CD4-positive, alpha-beta T cell (primary cell): Measurements from ENCODE around the gene CDK3. TPM values are rescaled to one million over a fixed set of nuclear protein-coding genes. Genes with fewer than 3 reads are reported as not detected.

Experiments used
- ATAC-seq: fragments of 200-7000 bp; cut with Tn5 transposase; one replicate; pipeline ENCODE4 v1.10.0; 2022; ENCODE audit warnings: mild to moderate bottlenecking; ENCODE audit not compliant: poor library complexity
- CTCF ChIA-PET: fragments of 350-600 bp; sonication (Branson Sonifier 250); formaldehyde crosslinking; loops from one replicate; lab custom pipeline; 2021; ENCODE audit warnings: antibody characterized with exemption, inconsistent platforms; lab: Charles Lee
- POLR2A ChIA-PET: fragments of 350-600 bp; sonication (Branson Sonifier 250); formaldehyde crosslinking; loops from one replicate; lab custom pipeline; 2021; ENCODE audit warnings: antibody characterized with exemption, inconsistent platforms; lab: Charles Lee
- DNase-seq, 14 experiments: peaks; one replicate each; pipeline ENCODE4 v3.0.0-alpha.2; 2013 to 2020; ENCODE audit warnings: mixed read lengths in 2 of 14
- H3K27ac ChIP-seq, 2 donors: one replicate each; pipeline versions ENCODE4 v1.5.1 to v1.7.0; 2013; ENCODE audit warnings: low read length in 2 of 2, low read depth in 1 of 2, mild to moderate bottlenecking in 1 of 2
- H3K27me3 ChIP-seq, 2 experiments: 1 replicate in 1 of 2; 2 replicates in 1 of 2; pipeline versions ENCODE4 v1.6.1 to v1.7.0; 2013; ENCODE audit warnings: low read length in 2 of 2, control low read depth in 1 of 2, mild to moderate bottlenecking in 1 of 2, moderate library complexity in 1 of 2; ENCODE audit not compliant: insufficient read depth in 2 of 2, control insufficient read depth in 1 of 2
- H3K36me3 ChIP-seq: one replicate; pipeline ENCODE4 v1.6.1; 2013; ENCODE audit warnings: low read length, control low read depth; ENCODE audit not compliant: insufficient read depth
- H3K4me1 ChIP-seq: one replicate; pipeline ENCODE4 v1.6.1; 2013; ENCODE audit warnings: low read length, control low read depth; ENCODE audit not compliant: insufficient read depth
- H3K4me3 ChIP-seq: one replicate; pipeline ENCODE4 v1.5.1; 2013; ENCODE audit warnings: mild to moderate bottlenecking, low read length, moderate library complexity
- H3K9me3 ChIP-seq, 2 experiments: 1 replicate in 1 of 2; 2 replicates in 1 of 2; pipeline versions ENCODE4 v1.6.1 to v1.7.0; 2013; ENCODE audit warnings: low read length in 2 of 2, mild to moderate bottlenecking in 2 of 2, control low read depth in 1 of 2, moderate library complexity in 1 of 2; ENCODE audit not compliant: control insufficient read depth in 1 of 2, insufficient read depth in 1 of 2
- H3K27ac Mint-ChIP-seq: one replicate; pipeline ENCODE4 v1.8.0; 2020; ENCODE audit warnings: mixed read lengths
- H3K27me3 Mint-ChIP-seq: one replicate; pipeline ENCODE4 v1.8.0; 2021; ENCODE audit warnings: mixed read lengths
- H3K36me3 Mint-ChIP-seq: one replicate; pipeline ENCODE4 v1.8.0; 2021; ENCODE audit warnings: low read depth, mixed read lengths
- H3K4me1 Mint-ChIP-seq: one replicate; pipeline ENCODE4 v1.8.0; 2021; ENCODE audit warnings: low read depth, mixed read lengths
- H3K4me3 Mint-ChIP-seq: one replicate; pipeline ENCODE4 v1.8.0; 2020; ENCODE audit warnings: mild to moderate bottlenecking, mixed read lengths
- H3K9me3 Mint-ChIP-seq: one replicate; pipeline ENCODE4 v1.8.0; 2020; ENCODE audit warnings: mixed read lengths
- intact Hi-C, 2 experiments: fragments of 100-400 bp; cut with DNase I in 1 of 2; cut with micrococcal nuclease in 1 of 2; formaldehyde crosslinking; loops; one replicate each; pipeline versions ENCODE4 v1.15.1 to v1.9.0; 2023 to 2025; cut with DNase I, micrococcal nuclease
- total RNA-seq, 174 experiments: library from RNA in 2 of 174; stranded (reverse) in 2 of 174; gene quantifications; one replicate each; pipeline ENCODE4 v1.2.3 and lab custom pipeline; 2021 to 2026
- TF ChIP-seq, protein P1 (sequence below): fragments of 200-600 bp; IDR thresholded peaks from one replicate; pipeline ENCODE4 v1.8.0; 2022; ENCODE audit warnings: antibody characterized with exemption, mild to moderate bottlenecking

CDK3 gene
- total RNA-seq, 2 experiments from 2014 or later: 3.9 to 4.9 TPM

DNA sequence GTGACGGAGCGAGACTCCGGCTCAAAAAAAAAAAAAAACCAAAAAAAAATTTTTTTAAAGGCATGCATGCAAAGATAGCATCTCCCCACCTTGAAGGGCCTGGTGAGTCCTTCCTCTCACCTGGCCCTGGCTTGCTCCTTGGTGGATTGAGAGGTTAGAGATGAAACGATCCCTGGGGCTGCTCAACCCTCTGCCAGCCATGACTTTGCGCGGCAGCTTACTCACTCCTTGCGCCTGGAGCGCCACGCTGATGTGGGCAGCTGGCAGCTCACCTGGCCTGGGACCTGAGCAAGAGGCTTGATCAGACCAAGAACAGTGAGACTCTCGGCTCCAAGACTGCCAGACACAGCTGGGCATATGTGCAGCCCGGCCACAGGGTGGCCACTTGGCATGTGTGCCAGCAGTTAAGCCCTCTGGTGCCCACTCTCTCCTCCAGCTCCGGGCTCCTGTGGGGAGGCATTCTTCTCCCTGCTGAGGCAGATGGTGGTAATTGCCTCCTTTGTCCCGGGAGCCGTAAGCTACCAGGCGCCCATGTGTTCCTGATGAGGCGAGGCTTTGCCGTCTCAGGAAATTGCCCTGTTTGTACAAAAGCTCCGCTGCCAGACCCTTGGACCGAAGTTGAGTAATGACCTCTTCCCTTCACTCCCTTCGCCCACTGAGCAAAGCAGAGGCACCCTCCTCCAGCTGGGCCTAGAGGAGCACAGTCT is 31.6 kb downstream of the CDK3 start:
- H3K9me3 ChIP-seq: no peaks in the 10 kb centered on the region
- ChIA-PET CTCF (no interaction called here), POLR2A (no interaction called here)
- H3K4me1 ChIP-seq: peaks cover 25% of the 10 kb centered on the region
- no peak for DNase-seq
- Mint-ChIP-seq H3K27me3 (no peaks in the 10 kb centered on the region), H3K9me3 (no peaks in the 10 kb centered on the region), H3K4me3 (no peak overlapping the region), H3K4me1 (peaks cover 16% of the 10 kb centered on the region), H3K36me3 (no peaks in the 10 kb centered on the region), H3K27ac (no peak overlapping the region)
- H3K4me3 ChIP-seq: no peak overlapping the region
- H3K27ac ChIP-seq: no peak overlapping the region
- H3K36me3 ChIP-seq: no peaks in the 10 kb centered on the region
- H3K27me3 ChIP-seq: no peaks in the 10 kb centered on the region
- intact Hi-C loops: no loop called here
- ATAC-seq: no peak
- TF ChIP-seq, protein P1, sequence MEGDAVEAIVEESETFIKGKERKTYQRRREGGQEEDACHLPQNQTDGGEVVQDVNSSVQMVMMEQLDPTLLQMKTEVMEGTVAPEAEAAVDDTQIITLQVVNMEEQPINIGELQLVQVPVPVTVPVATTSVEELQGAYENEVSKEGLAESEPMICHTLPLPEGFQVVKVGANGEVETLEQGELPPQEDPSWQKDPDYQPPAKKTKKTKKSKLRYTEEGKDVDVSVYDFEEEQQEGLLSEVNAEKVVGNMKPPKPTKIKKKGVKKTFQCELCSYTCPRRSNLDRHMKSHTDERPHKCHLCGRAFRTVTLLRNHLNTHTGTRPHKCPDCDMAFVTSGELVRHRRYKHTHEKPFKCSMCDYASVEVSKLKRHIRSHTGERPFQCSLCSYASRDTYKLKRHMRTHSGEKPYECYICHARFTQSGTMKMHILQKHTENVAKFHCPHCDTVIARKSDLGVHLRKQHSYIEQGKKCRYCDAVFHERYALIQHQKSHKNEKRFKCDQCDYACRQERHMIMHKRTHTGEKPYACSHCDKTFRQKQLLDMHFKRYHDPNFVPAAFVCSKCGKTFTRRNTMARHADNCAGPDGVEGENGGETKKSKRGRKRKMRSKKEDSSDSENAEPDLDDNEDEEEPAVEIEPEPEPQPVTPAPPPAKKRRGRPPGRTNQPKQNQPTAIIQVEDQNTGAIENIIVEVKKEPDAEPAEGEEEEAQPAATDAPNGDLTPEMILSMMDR: no peak

GRCh38 chr17:76032780-76033108 is 32.1 kb downstream of the CDK3 start:
- Mint-ChIP-seq H3K4me1 (peaks cover 16% of the 10 kb centered on the region), H3K9me3 (no peaks in the 10 kb centered on the region), H3K36me3 (peaks cover under 1% of the 10 kb centered on the region), H3K4me3 (no peak overlapping the region), H3K27ac (no peak overlapping the region), H3K27me3 (no peaks in the 10 kb centered on the region)
- peaks cover 25% of the 10 kb centered on the region for H3K4me1 ChIP-seq
- DNase-seq (no peak), ATAC-seq (no peak)
- no peaks in the 10 kb centered on the region for H3K9me3 ChIP-seq
- H3K27ac ChIP-seq: no peak overlapping the region
- POLR2A ChIA-PET: no interaction called here
- H3K36me3 ChIP-seq: no peaks in the 10 kb centered on the region
- H3K27me3 ChIP-seq: no peaks in the 10 kb centered on the region
- no peak overlapping the region for H3K4me3 ChIP-seq
- intact Hi-C loops: no loop called here
- TF ChIP-seq, protein P1: no peak
- CTCF ChIA-PET: no interaction called here

GRCh38 chr17:76033139-76033538 is 32.5 kb downstream of the CDK3 start:
- Histone ChIP-seq H3K27ac (no peak overlapping the region), H3K36me3 (peaks cover 3% of the 10 kb centered on the region), H3K9me3 (no peaks in the 10 kb centered on the region), H3K27me3 (no peaks in the 10 kb centered on the region), H3K4me3 (no peak overlapping the region), H3K4me1 (peaks cover 25% of the 10 kb centered on the region)
- H3K27ac Mint-ChIP-seq: no peak overlapping the region
- POLR2A ChIA-PET: no interaction called here
- DNase-seq (no peak), ATAC-seq (no peak)
- H3K27me3 Mint-ChIP-seq: no peaks in the 10 kb centered on the region
- H3K36me3 Mint-ChIP-seq: peaks cover 4% of the 10 kb centered on the region
- H3K4me3 Mint-ChIP-seq: no peak overlapping the region
- TF ChIP-seq, protein P1: no peak
- H3K4me1 Mint-ChIP-seq: peaks cover 16% of the 10 kb centered on the region
- CTCF ChIA-PET: no interaction called here
- intact Hi-C loops: no loop called here
- no peaks in the 10 kb centered on the region for H3K9me3 Mint-ChIP-seq
